Hematopoietic multipotent progenitor cell treated with erythropoietin and hydrocortisone succinate and interleukin-3 and kit ligand, for 8 days (in vitro differentiated cells): ENCODE results near the gene LTA.
A peak's percentile ranks its signal among the peaks of the same experiment; 100 is the strongest.

ENCODE experiments used
- DNase-seq: peaks from one replicate; pipeline ENCODE4 v3.0.0-alpha.2; 2015

Gene LTA

DNA sequence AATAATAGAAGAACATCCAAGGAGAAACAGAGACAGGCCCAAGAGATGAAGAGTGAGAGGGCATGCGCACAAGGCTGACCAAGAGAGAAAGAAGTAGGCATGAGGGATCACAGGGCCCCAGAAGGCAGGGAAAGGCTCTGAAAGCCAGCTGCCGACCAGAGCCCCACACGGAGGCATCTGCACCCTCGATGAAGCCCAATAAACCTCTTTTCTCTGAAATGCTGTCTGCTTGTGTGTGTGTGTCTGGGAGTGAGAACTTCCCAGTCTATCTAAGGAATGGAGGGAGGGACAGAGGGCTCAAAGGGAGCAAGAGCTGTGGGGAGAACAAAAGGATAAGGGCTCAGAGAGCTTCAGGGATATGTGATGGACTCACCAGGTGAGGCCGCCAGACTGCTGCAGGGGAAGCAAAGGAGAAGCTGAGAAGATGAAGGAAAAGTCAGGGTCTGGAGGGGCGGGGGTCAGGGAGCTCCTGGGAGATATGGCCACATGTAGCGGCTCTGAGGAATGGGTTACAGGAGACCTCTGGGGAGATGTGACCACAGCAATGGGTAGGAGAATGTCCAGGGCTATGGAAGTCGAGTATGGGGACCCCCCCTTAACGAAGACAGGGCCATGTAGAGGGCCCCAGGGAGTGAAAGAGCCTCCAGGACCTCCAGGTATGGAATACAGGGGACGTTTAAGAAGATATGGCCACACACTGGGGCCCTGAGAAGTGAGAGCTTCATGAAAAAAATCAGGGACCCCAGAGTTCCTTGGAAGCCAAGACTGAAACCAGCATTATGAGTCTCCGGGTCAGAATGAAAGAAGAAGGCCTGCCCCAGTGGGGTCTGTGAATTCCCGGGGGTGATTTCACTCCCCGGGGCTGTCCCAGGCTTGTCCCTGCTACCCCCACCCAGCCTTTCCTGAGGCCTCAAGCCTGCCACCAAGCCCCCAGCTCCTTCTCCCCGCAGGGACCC is 2.3 kb downstream of the LTA start:
- no peak for DNase-seq

GRCh38 chr6:31575335-31575901 is 3.3 kb downstream of the LTA start, which contains the start of gene TNF:
TSS of gene TNF (plus strand) at chr6:31575565. CDS start at chr6:31575742, 177 bp downstream.
- DNase-seq, result no peak

- no peak for DNase-seq
These were observed 4.0 kb downstream of the LTA start for GRCh38 chr6:31575952-31576685.

GRCh38 chr6:31576897-31577578 is 4.9 kb downstream of the LTA start:
- no peak for DNase-seq

GRCh38 chr6:31577579-31577966 is 5.5 kb downstream of the LTA start:
- DNase-seq, result no peak

DNA sequence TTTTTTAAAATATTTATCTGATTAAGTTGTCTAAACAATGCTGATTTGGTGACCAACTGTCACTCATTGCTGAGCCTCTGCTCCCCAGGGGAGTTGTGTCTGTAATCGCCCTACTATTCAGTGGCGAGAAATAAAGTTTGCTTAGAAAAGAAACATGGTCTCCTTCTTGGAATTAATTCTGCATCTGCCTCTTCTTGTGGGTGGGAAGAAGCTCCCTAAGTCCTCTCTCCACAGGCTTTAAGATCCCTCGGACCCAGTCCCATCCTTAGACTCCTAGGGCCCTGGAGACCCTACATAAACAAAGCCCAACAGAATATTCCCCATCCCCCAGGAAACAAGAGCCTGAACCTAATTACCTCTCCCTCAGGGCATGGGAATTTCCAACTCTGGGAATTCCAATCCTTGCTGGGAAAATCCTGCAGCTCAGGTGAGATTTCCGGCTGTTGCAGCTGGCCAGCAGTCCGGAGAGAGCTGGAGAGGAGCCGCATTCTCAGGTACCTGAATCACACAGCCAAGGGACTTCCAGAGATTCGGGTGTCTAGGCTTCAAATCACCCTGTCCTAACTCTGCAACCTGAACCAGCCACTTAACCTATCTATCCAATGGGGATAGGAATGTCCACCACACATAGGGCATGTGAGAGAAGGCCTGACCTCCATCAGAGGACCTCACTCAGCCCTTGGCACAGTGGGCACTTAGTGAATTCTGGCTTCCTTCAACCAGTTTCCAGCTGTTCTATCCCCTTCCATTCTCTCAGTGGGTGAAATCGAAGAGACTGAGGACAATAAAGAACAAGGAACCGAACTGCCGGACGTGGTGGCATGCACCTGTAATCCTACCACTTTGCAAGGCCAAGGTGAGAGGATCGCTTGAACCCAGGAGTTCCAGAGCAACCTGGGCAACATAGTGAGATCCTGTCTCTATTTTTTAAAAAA is 6.4 kb downstream of the LTA start:
- no peak for DNase-seq

GRCh38 chr6:31579119-31579505 is 7.0 kb downstream of the LTA start:
- DNase-seq, result no peak

- DNase-seq, result no peak
These were observed 7.7 kb downstream of the LTA start for GRCh38 chr6:31579546-31580437.

DNA sequence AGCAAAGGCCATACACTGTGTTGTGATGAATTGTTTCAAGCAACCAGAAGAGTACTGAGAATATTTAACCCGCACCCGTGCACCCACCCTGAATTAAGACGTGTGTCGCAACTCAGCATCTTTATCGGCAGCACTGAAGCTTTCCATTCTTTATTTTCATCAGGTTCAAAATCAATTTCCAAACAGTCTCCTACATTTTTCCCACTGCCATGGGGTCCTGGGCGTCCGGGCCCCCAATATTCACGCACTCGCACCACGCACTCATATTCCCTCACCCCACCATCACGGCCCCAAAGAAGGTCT is 8.3 kb downstream of the LTA start:
- no peak for DNase-seq

DNA sequence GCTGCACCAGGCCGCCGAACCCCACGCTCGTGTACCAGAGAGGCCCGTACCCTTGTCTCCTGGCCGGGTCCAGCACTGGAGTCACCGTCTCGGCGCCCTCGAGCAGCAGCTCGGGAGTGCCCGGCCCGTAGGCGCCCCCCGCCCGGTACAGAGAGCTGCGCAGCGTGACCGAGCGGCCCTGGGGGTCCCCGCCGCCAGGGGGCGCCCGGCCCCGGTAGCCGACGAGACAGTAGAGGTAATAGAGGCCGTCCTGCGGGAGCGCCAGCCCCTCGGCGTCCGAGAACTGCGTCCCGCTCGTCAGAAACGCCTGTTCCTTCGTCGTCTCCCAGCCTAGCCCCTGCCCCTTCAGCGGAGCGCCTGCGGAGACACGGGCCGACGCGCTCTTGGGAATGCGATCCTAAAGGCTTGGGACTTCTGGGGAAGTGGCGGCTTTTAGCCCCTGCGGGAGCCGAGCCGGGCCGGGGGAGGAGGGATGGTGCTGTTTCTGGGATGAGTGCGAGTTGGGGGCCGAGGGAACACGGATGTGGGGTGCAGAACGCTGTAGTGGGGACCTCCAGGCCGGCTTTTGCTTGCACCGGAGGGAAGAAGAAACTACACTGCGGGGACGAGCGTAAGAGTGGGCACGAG is 8.8 kb downstream of the LTA start:
- DNase-seq, result peak; percentile 72

- peak; percentile 14 for DNase-seq
These were observed 9.5 kb downstream of the LTA start for GRCh38 chr6:31581434-31582229.

GRCh38 chr6:31582230-31582643 is 10.1 kb downstream of the LTA start, which contains the start of gene LTB:
TSS of gene LTB (minus strand) at chr6:31582424. CDS start at chr6:31582417, 7 bp downstream.
- DNase-seq, result no peak

- DNase-seq, result peak; percentile 62
These were observed 13.4 kb downstream of the LTA start for GRCh38 chr6:31585491-31585890.

DNA sequence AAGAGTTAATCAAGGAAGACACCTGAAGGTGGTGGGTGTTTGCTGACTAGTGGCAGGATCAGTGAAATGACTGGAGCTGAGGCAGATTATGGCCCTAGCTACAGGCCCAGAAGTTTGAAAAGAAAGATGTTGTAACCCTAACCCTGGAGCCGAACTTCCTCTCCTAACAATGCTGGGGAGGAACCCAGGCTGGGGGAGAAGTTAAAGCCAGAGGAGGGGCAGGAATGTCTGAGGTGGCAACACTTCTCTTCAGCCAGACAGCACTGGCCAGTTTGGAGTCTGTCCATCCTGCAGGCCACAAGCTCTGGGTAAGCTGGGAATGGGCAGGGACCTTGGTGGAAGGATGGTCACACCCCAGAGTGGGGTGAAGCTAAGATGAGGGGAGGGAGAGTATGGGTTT is 13.9 kb downstream of the LTA start, which contains the start of gene LST1:
Gene LST1, plus strand, starts transcription at position 270 of the 400 bp plus-strand sequence. CDS start 1,023 bp downstream, outside the sequence.
- no peak for DNase-seq

DNA sequence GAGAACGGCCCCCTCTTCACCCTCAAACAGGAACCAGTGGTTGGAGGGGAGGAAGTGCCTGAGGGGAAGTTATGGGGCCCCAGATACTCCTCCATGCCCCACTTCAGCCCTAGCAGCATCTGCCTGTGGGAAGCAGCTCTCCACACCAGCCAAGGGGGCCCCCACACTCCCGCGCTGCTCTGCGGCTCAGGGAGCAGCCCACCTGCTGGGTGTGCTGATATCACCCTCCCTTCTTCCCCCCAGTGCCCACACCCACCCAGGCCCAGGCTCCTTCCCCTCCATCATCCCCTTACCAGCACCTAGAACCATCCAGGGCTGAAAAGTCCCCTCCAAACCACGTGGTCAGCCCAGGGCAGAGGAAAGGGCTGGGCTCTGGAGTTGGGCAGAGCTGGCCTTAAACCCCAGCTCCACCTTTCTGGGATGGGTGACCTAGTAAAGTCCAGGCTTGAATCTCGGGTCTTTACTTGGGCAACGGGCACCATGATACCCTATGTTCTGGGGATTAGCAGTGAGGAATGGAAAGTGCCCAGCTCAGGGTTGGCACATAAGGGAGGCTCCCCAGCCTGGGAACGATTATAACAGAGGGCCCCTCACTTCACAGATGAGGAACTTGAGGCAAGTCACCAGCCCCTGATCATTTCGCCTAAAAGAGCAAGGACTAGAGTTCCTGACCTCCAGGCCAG is 14.7 kb downstream of the LTA start:
- peak; percentile 20 for DNase-seq

DNA sequence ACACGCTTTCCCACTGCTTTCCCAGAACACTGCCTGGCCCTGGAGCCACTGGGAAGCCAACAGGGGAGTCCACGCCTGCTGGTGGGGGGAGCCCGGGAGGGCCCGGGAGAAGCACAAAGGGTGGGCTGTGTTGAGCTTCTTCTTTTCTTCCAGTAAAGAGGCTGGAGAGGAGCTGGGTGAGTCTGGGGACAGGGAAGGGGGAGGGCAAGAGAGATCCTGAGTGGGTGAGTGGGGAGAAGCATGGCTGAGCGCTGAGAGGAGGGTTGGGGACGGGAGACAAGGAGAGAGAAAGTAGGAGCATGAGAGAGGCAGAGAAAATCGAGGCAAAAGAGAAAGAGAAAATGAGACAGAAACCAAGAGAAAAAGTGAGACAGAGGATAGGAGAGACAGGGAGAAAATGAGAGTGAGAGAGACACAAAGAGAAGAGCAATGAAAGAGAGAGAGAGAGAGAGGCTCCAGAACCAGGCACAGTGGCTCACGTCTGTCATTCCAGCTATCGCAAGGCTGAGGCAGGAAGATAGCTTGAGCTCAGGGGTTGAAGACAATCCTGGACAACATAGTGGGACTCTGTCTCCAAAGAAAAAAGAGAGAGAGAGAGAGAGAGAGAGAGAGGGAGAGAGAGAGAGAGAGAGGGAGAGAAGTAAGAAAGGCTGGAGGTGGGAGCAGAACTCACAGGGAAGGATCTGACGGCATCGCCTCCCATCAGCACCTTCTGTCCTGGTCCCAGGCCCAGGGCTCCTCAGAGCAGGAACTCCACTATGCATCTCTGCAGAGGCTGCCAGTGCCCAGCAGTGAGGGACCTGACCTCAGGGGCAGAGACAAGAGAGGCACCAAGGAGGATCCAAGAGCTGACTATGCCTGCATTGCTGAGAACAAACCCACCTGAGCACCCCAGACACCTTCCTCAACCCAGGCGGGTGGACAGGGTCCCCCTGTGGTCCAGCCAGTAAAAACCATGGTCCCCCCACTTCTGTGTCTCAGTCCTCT is 16.0 kb downstream of the LTA start:
- DNase-seq, result no peak

DNA sequence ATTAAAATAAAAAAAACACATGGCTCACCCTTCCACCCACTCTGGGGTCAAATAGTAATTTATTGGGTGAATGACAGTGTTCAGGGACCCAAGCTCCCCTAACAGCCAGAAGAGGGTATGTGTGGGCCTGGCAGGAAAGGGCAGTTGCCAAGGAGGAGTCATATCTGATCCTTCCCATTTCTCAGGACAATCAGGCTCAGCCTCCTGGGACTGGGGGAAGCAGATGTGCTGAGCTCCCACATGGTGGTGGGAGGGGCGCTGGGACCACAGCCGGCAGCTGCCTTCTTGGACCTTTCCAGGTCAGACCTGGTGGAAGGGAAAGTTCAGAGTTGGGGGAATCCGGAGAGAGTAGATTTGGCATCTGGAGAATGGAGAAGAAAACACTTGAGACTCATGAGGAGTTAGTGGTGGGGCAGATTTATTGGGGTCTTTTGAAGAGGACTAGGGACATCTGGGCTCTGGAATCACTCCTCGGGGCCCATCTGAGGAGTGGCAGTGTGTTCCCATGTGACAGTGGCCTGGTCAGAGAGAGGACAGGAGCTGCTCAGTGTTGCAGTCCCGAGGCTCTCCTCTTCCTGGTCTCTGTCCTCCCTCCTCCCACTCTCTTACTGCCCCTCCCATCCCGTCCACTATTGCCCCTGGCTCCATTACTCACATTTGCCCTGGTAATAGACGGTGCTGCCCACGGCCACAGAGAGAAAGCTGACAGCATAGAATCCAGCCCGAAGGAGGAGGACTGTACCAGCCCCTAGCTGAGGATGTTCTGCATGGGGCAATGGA is 17.0 kb downstream of the LTA start:
- DNase-seq, result no peak
